HL-60 (cell line): ENCODE results near the gene A2ML1.
"Not testable (repeated sequence)": the region's sequence is repeated elsewhere in the genome, so short reads cannot be mapped to it uniquely, and the experiment has no call there.

Experiments
- DNase-seq, 2 experiments: peaks; one replicate each; pipeline ENCODE4 v3.0.0-alpha.2; 2010 to 2020; ENCODE audit warnings: low read depth in 1 of 2, low spot score in 1 of 2
- H3K27ac ChIP-seq: fragments of 250-450 bp; sonication (Bioruptor Pico); replicated peaks from 2 replicates; pipeline ENCODE4 v1.5.1; 2020; ENCODE audit warnings: mild to moderate bottlenecking, moderate library complexity
- H3K27me3 ChIP-seq: fragments of 250-450 bp; sonication (Bioruptor Pico); 2 replicates; pipeline ENCODE4 v1.5.1; 2021; ENCODE audit warnings: mild to moderate bottlenecking, moderate library complexity; ENCODE audit not compliant: insufficient read depth, poor library complexity, severe bottlenecking
- H3K4me3 ChIP-seq: replicated peaks from 2 replicates; pipeline ENCODE4 v1.5.1; 2011; ENCODE audit warnings: mild to moderate bottlenecking, control low read depth, low read length; ENCODE audit not compliant: insufficient read depth
- CTCF ChIP-seq: IDR thresholded peaks from one replicate; pipeline ENCODE4 v1.5.1; 2011; ENCODE audit warnings: low read length, control low read depth, inconsistent platforms; ENCODE audit not compliant: insufficient read depth
- GABPA ChIP-seq: IDR thresholded peaks from 2 replicates; pipeline ENCODE4 v1.6.1; 2012; ENCODE audit warnings: low read depth
- POLR2AphosphoS5 ChIP-seq: IDR thresholded peaks from 2 replicates; pipeline ENCODE4 v1.6.1; 2012; ENCODE audit warnings: low read depth
- REST ChIP-seq: IDR thresholded peaks from 2 replicates; pipeline ENCODE4 v1.6.1; 2012; ENCODE audit warnings: low read depth; ENCODE audit not compliant: insufficient replicate concordance
- SPI1 ChIP-seq: IDR thresholded peaks from 2 replicates; pipeline ENCODE4 v1.6.1; 2012; ENCODE audit warnings: low read depth, mild to moderate bottlenecking, borderline replicate concordance

Gene A2ML1

GRCh38 chr12:8899830-8900229 lies 77.4 kb downstream of the A2ML1 start:
- TF ChIP-seq POLR2AphosphoS5 (no peak), SPI1 (peak; percentile 92), GABPA (no peak)
- H3K27me3 ChIP-seq, result no peaks in the 10 kb centered on the region
- peak in 1 of 2 experiments; percentile 45 for DNase-seq
- no peak overlapping the region for H3K27ac ChIP-seq
- no peak overlapping the region for H3K4me3 ChIP-seq

GRCh38 chr12:8902703-8903102 lies 80.3 kb downstream of the A2ML1 start:
- TF ChIP-seq SPI1, result peak; percentile 93
- not testable (repeated sequence) for H3K27ac ChIP-seq, H3K27me3 ChIP-seq, H3K4me3 ChIP-seq
- peak; percentile 59 to 63 for DNase-seq

GRCh38 chr12:8903646-8904045 lies 81.2 kb downstream of the A2ML1 start:
- no peak for TF ChIP-seq REST
- TF ChIP-seq GABPA, result no peak
- no peak for TF ChIP-seq CTCF
- TF ChIP-seq POLR2AphosphoS5, result no peak
- no peak for TF ChIP-seq SPI1
- no peak for DNase-seq
- no peak overlapping the region for H3K4me3 ChIP-seq
- no peaks in the 10 kb centered on the region for H3K27me3 ChIP-seq
- no peak overlapping the region for H3K27ac ChIP-seq

- H3K27me3 ChIP-seq, result no peaks in the 10 kb centered on the region
- no peak for TF ChIP-seq POLR2AphosphoS5
- no peak for TF ChIP-seq GABPA
- TF ChIP-seq REST, result no peak
- no peak for TF ChIP-seq CTCF
Measured at GRCh38 chr12:8904665-8905064, 82.2 kb downstream of the A2ML1 start.

GRCh38 chr12:8905546-8905945 lies 83.1 kb downstream of the A2ML1 start:
- DNase-seq, result no peak
- H3K27ac ChIP-seq, result no peak overlapping the region
- TF ChIP-seq POLR2AphosphoS5 (no peak), SPI1 (no peak), REST (no peak), CTCF (no peak), GABPA (no peak)
- no peaks in the 10 kb centered on the region for H3K27me3 ChIP-seq
- no peak overlapping the region for H3K4me3 ChIP-seq

More at GRCh38 chr12:8904665-8905064, 82.2 kb downstream of the A2ML1 start:
- DNase-seq, result no peak
- H3K27ac ChIP-seq, result no peak overlapping the region
- no peak overlapping the region for H3K4me3 ChIP-seq
